Neural cell (in vitro differentiated cells): ENCODE data around the gene LRRC73. TPM values are rescaled to one million over a fixed set of nuclear protein-coding genes. Genes with fewer than 3 reads are reported as not detected.

Source experiments
- H2AFZ ChIP-seq: fragments of 200-600, 300-800 bp; sonication (generic), shearing (Covaris generic); 2 replicates; pipeline ENCODE4 v1.6.0; 2014; ENCODE audit warnings: low read depth, mild to moderate bottlenecking, antibody characterized with exemption, low read length, moderate library complexity
- H3F3A ChIP-seq: fragments of 200-600 bp; shearing (Covaris generic); 2 replicates; pipeline ENCODE4 v1.6.1; 2016; ENCODE audit warnings: mild to moderate bottlenecking, moderate library complexity, mixed read lengths, antibody characterized with exemption, low read length; ENCODE audit not compliant: insufficient read depth, poor library complexity, severe bottlenecking
- H3K27ac ChIP-seq: fragments of 200-600, 300-800 bp; sonication (generic), shearing (Covaris generic); 2 replicates; pipeline ENCODE4 v1.5.1; 2014; ENCODE audit warnings: mild to moderate bottlenecking, low read length, moderate library complexity
- H3K27me3 ChIP-seq: fragments of 300-800, 200-600 bp; sonication (generic), shearing (Covaris generic); 2 replicates; pipeline ENCODE4 v1.6.0; 2014; ENCODE audit warnings: mild to moderate bottlenecking, low read depth, low read length, moderate library complexity; ENCODE audit not compliant: insufficient read depth
- H3K36me3 ChIP-seq: fragments of 300-800, 200-600 bp; sonication (generic), shearing (Covaris generic); 2 replicates; pipeline ENCODE4 v1.5.1; 2014; ENCODE audit warnings: mild to moderate bottlenecking, antibody characterized with exemption, low read length, moderate library complexity; ENCODE audit not compliant: insufficient read depth
- H3K4me2 ChIP-seq: fragments of 300-800, 200-600 bp; sonication (generic), shearing (Covaris generic); 2 replicates; pipeline ENCODE4 v1.6.0; 2014; ENCODE audit warnings: mild to moderate bottlenecking, low read length
- H3K4me3 ChIP-seq: fragments of 300-800, 200-600 bp; sonication (generic), shearing (Covaris generic); 2 replicates; pipeline ENCODE4 v1.5.1; 2014; ENCODE audit warnings: mild to moderate bottlenecking, low read length, moderate library complexity
- H3K79me2 ChIP-seq: fragments of 200-600 bp; shearing (Covaris generic); replicated peaks from 2 replicates; pipeline ENCODE4 v1.6.0; 2014; ENCODE audit warnings: mild to moderate bottlenecking, low read length, moderate library complexity; ENCODE audit not compliant: insufficient read depth
- H3K9ac ChIP-seq: fragments of 300-800, 200-600 bp; sonication (generic), shearing (Covaris generic); 2 replicates; pipeline ENCODE4 v1.6.1; 2016; ENCODE audit warnings: mild to moderate bottlenecking, low read length, mixed read lengths
- H3K9me2 ChIP-seq: fragments of 200-600 bp; shearing (Covaris generic); 2 replicates; pipeline ENCODE4 v1.6.1; 2016; ENCODE audit warnings: mild to moderate bottlenecking, low read length, mixed read lengths; ENCODE audit not compliant: insufficient read depth
- H3K9me3 ChIP-seq: fragments of 200-600, 300-800 bp; sonication (generic), shearing (Covaris generic); 2 replicates; pipeline ENCODE4 v1.6.1; 2016; ENCODE audit warnings: mild to moderate bottlenecking, mixed run types, low read length, moderate library complexity, mixed read lengths
- H4K20me1 ChIP-seq: fragments of 200-600 bp; shearing (Covaris generic); 2 replicates; pipeline ENCODE4 v1.6.1; 2016; ENCODE audit warnings: mild to moderate bottlenecking, mixed run types; ENCODE audit not compliant: insufficient read depth
- CTCF ChIP-seq: fragments of 450-650 bp; IDR thresholded peaks from 2 replicates; pipeline ENCODE4 v1.5.1; 2014; ENCODE audit warnings: antibody characterized with exemption, mild to moderate bottlenecking, moderate library complexity; ENCODE audit not compliant: poor library complexity, severe bottlenecking
- EP300 ChIP-seq: fragments of 450-650 bp; conservative IDR thresholded peaks from 2 replicates; pipeline ENCODE4 v1.6.1; 2014; ENCODE audit warnings: antibody characterized with exemption, mild to moderate bottlenecking, moderate library complexity; ENCODE audit not compliant: poor library complexity, severe bottlenecking
- EZH2 ChIP-seq: fragments of 200-600, 300-800 bp; shearing (Covaris generic), sonication (generic); IDR thresholded peaks from 2 replicates; pipeline ENCODE4 v1.6.1; 2014; ENCODE audit warnings: antibody characterized with exemption, low read length, borderline replicate concordance, mild to moderate bottlenecking; ENCODE audit not compliant: insufficient read depth, poor library complexity, severe bottlenecking
- MXI1 ChIP-seq: fragments of 450-650 bp; conservative IDR thresholded peaks from 2 replicates; pipeline ENCODE4 v1.6.1; 2014; ENCODE audit warnings: antibody characterized with exemption, mild to moderate bottlenecking; ENCODE audit not compliant: poor library complexity, severe bottlenecking
- POLR2AphosphoS5 ChIP-seq: IDR thresholded peaks from 2 replicates; pipeline ENCODE4 v1.6.1; 2012
- RAD21 ChIP-seq: fragments of 450-650 bp; conservative IDR thresholded peaks from 2 replicates; pipeline ENCODE4 v1.6.1; 2014; ENCODE audit warnings: antibody characterized with exemption, mild to moderate bottlenecking, moderate library complexity
- REST ChIP-seq: IDR thresholded peaks from 2 replicates; pipeline ENCODE4 v1.6.1; 2012; ENCODE audit warnings: borderline replicate concordance
- SMC3 ChIP-seq: fragments of 450-650 bp; conservative IDR thresholded peaks from 2 replicates; pipeline ENCODE4 v1.6.1; 2014; ENCODE audit warnings: antibody characterized with exemption, mild to moderate bottlenecking, moderate library complexity; ENCODE audit not compliant: poor library complexity
- TAF1 ChIP-seq: IDR thresholded peaks from 2 replicates; pipeline ENCODE4 v1.6.1; 2012; ENCODE audit warnings: low read depth
- polyA plus RNA-seq: library from polyadenylated mRNA; depleted of rRNA; stranded (reverse); fragments of >200 nt; gene quantifications from 2 replicates; pipeline ENCODE4 v1.2.3, GENCODE V29; 2014

Gene LRRC73
- polyA plus RNA-seq, 1 donor from 2014 or later: 4.7 TPM

- Histone ChIP-seq H3K79me2 (peaks cover 1% of the 10 kb centered on the region), H3K9me3 (no peaks in the 10 kb centered on the region), H3K4me3 (no peak overlapping the region), H3K27me3 (no peaks in the 10 kb centered on the region), H2AFZ (no peak overlapping the region), H3F3A (no peaks in the 10 kb centered on the region), H3K27ac (no peak overlapping the region), H4K20me1 (no peaks in the 10 kb centered on the region), H3K4me2 (no peak overlapping the region), H3K9ac (no peak overlapping the region), H3K36me3 (no peaks in the 10 kb centered on the region), H3K9me2 (no peaks in the 10 kb centered on the region)
- TF ChIP-seq TAF1: no peak
- no peak for TF ChIP-seq SMC3
- TF ChIP-seq MXI1: no peak
- no peak for TF ChIP-seq CTCF
- no peak for TF ChIP-seq EP300
- no peak for TF ChIP-seq REST
- no peak for TF ChIP-seq POLR2AphosphoS5
- no peak for TF ChIP-seq RAD21
- no peak for TF ChIP-seq EZH2
Observed at GRCh38 chr6:43472515-43472914, 37.6 kb downstream of the LRRC73 start.

- TF ChIP-seq CTCF: no peak
- no peak for TF ChIP-seq EZH2
- TF ChIP-seq SMC3: no peak
- no peak for TF ChIP-seq EP300
- TF ChIP-seq POLR2AphosphoS5: no peak
- no peak for TF ChIP-seq RAD21
- TF ChIP-seq REST: no peak
- no peak overlapping the region for H3K27ac ChIP-seq
- no peak overlapping the region for H3K4me3 ChIP-seq
- H3K9me2 ChIP-seq: no peaks in the 10 kb centered on the region
- H3K79me2 ChIP-seq: no peaks in the 10 kb centered on the region
- no peaks in the 10 kb centered on the region for H3F3A ChIP-seq
- H4K20me1 ChIP-seq: no peaks in the 10 kb centered on the region
- H3K27me3 ChIP-seq: no peaks in the 10 kb centered on the region
- H3K9me3 ChIP-seq: no peaks in the 10 kb centered on the region
- no peaks in the 10 kb centered on the region for H3K36me3 ChIP-seq
- H3K4me2 ChIP-seq: no peak overlapping the region
- no peak overlapping the region for H3K9ac ChIP-seq
- H2AFZ ChIP-seq: no peak overlapping the region
Observed at GRCh38 chr6:43471399-43471798, 38.7 kb downstream of the LRRC73 start.
